Astrocyte (in vitro differentiated cells and primary cell): ENCODE data around the gene L3MBTL2.

Experiments
- CTCF ChIP-seq: IDR thresholded peaks from 2 replicates; pipeline ENCODE4 v1.5.1; 2011; ENCODE audit warnings: low read depth, mild to moderate bottlenecking, inconsistent platforms, low read length, moderate library complexity; ENCODE audit not compliant: insufficient read depth
- EZH2 ChIP-seq: IDR thresholded peaks from 2 replicates; pipeline ENCODE4 v1.6.1; 2012; ENCODE audit warnings: mild to moderate bottlenecking, low read length, inconsistent platforms; ENCODE audit not compliant: insufficient read depth

GRCh38 chr22:41178425-41178975, 26.6 kb upstream of the L3MBTL2 start:
- no peak for TF ChIP-seq CTCF
- TF ChIP-seq EZH2: no peak
